GM12872 (cell line): ENCODE data around the gene CROT.

Experiments used
- CTCF ChIP-seq: IDR thresholded peaks from 3 replicates; pipeline ENCODE4 v1.5.1; 2011; ENCODE audit warnings: low read depth, mild to moderate bottlenecking, low read length, moderate library complexity; ENCODE audit not compliant: insufficient read depth

Gene CROT

DNA sequence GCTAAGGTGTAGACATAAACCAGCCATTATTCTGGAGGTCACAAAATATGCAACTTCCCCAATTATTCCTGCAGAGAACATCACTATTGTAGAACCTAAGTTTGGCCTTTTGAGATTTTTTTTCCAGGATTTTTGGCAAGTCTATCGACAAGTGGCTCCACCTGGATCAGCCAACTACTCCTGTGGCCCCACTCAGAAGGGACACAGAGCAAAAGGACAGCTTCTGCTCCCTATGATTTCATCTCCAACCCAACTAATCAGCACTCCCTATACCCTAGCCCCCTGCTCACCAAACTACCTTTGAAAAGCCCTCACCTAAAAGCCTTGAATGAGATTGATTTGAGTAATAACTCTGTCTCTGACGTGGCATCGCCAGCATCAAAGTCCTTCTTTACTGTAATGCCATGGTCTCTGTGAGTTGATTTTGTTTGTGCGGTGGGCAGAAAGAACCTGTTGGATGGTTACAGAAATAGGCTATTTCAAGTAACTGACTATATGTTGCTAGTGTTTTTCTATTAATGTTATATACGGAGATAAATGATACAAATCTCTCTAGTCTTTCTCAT lies 13.7 kb upstream of the CROT start:
- no peak for TF ChIP-seq CTCF

- TF ChIP-seq CTCF: no peak
Measured at GRCh38 chr7:87332321-87332720, 13.1 kb upstream of the CROT start.

DNA sequence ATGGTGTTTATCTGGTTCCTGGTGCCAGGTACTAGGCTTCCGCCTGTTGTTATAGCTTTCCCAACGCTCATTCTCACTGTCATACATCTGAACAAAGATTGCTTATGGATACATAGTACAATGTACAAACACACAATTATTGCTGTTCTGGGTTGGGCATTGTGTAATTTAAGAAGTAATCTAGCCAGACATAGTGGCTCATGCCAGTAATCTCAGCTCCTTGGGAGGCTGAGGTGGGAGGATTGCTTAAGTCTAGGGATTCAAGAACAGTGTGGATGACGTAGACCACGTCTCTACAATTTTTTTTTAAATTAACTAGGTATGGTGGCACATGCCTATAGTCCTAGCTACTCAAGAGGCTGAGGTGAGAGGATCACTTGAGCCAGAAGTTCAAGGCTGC lies 9.3 kb upstream of the CROT start:
- no peak for TF ChIP-seq CTCF

- no peak for TF ChIP-seq CTCF
Measured at GRCh38 chr7:87337331-87337730, 8.1 kb upstream of the CROT start.

GRCh38 chr7:87339373-87339897 lies 6.0 kb upstream of the CROT start:
- no peak for TF ChIP-seq CTCF

- TF ChIP-seq CTCF: no peak
Measured at GRCh38 chr7:87341441-87341840, 4.0 kb upstream of the CROT start.

GRCh38 chr7:87342231-87342630 lies 3.2 kb upstream of the CROT start:
- no peak for TF ChIP-seq CTCF
